Ascending aorta (tissue), 2 donors: ENCODE results near the gene TMEM183A. TPM values are rescaled to one million over a fixed set of nuclear protein-coding genes. Genes with fewer than 3 reads are reported as not detected.

Experiments used
- DNase-seq, 2 donors: peaks; one replicate each; pipeline ENCODE4 v3.0.0-alpha.2; 2019; ENCODE audit warnings: low spot score in 2 of 2
- H3K27ac ChIP-seq, 2 donors: fragments of 200-600 bp; sonication (generic); one replicate each; pipeline ENCODE4 v1.5.1; 2016 to 2017; ENCODE audit warnings: mild to moderate bottlenecking in 1 of 2
- H3K27me3 ChIP-seq: fragments of 200-600 bp; sonication (generic); one replicate; pipeline ENCODE4 v1.5.1; 2017
- H3K36me3 ChIP-seq, 2 donors: fragments of 200-600 bp; sonication (generic); one replicate each; pipeline ENCODE4 v1.5.1; 2016
- H3K4me1 ChIP-seq, 2 donors: fragments of 200-600 bp; sonication (generic); one replicate each; pipeline ENCODE4 v1.5.1; 2016 to 2017; ENCODE audit warnings: mild to moderate bottlenecking in 1 of 2
- H3K4me3 ChIP-seq, 2 donors: fragments of 200-600 bp; sonication (generic); one replicate each; pipeline ENCODE4 v1.5.1; 2016 to 2017; ENCODE audit warnings: mild to moderate bottlenecking in 1 of 2
- H3K9me3 ChIP-seq, 2 donors: fragments of 200-600 bp; sonication (generic); one replicate each; pipeline ENCODE4 v1.5.1; 2016
- CTCF ChIP-seq, 3 experiments: fragments of 200-600 bp in 2 of 3; fragments of 450-650 bp in 1 of 3; sonication (generic) in 2 of 3; IDR thresholded peaks; one replicate each; pipeline ENCODE4 v1.5.1; 2016 to 2019; ENCODE audit warnings: antibody characterized with exemption in 3 of 3, mild to moderate bottlenecking in 1 of 3, moderate library complexity in 1 of 3
- intact Hi-C: fragments of 100-400 bp; cut with DNase I; formaldehyde crosslinking; loops from one replicate; pipeline ENCODE4 v1.15.1; 2023
- total RNA-seq: library from RNA; depleted of rRNA; stranded (reverse); fragments of >200 nt; gene quantifications from one replicate; pipeline ENCODE4 v1.1.0, GENCODE V29; 2016

Gene TMEM183A
- total RNA-seq: 44.6 TPM

- no peaks in the 10 kb centered on the region for H3K9me3 ChIP-seq
- H3K4me3 ChIP-seq: peak within 1 kb of the TSS; percentile 78 to 89
- peaks cover 6 to 14% of the 10 kb centered on the region in 2 donors for H3K4me1 ChIP-seq
- intact Hi-C loops: loop anchor here (1.0 to 2.0 kb wide), 5 partner anchors 40 to 200 kb away; partner anchors contain the start of genes ADIPOR1, CYB5R1, KLHL12 and RABIF
- no peaks in the 10 kb centered on the region for H3K27me3 ChIP-seq
- peak; percentile 83 to 97 for DNase-seq
- TF ChIP-seq CTCF (IDR thresholded peaks at IDR 0.05): no peak
- H3K27ac ChIP-seq: peak within 1 kb of the TSS; percentile 79 to 95
- H3K36me3 ChIP-seq: peaks cover 13 to 31% of the 10 kb centered on the region in 2 donors
Observed at GRCh38 chr1:203006948-203007871, at the start of gene TMEM183A. TSS of gene TMEM183A (plus strand) at chr1:203007374. CDS start at chr1:203007466, 92 bp downstream.

GRCh38 chr1:202957733-202958543, 49.2 kb upstream of the TMEM183A start, which contains the start of gene ADIPOR1:
TSS of gene ADIPOR1 (minus strand) at chr1:202958312. CDS start at chr1:202951070, 7,242 bp downstream.
- peaks cover 6 to 17% of the 10 kb centered on the region in 2 donors for H3K36me3 ChIP-seq
- peak in 2 of 3 experiments; percentile 17 to 29 for TF ChIP-seq CTCF (IDR thresholded peaks at IDR 0.05)
- intact Hi-C loops: loop anchor here (1.0 to 2.0 kb wide), 5 partner anchors 9 to 147 kb away; partner anchors contain the start of genes CYB5R1, KLHL12, PCAT6 and RABIF
- H3K9me3 ChIP-seq: no peaks in the 10 kb centered on the region
- DNase-seq: peak; percentile 59 to 94
- no peaks in the 10 kb centered on the region for H3K27me3 ChIP-seq
- H3K4me1 ChIP-seq: peaks cover 3 to 21% of the 10 kb centered on the region in 2 donors
- peak within 1 kb of the TSS; percentile 95 to 96 for H3K27ac ChIP-seq
- H3K4me3 ChIP-seq: peak within 1 kb of the TSS; percentile 80 to 94

GRCh38 chr1:202958544-202959275, 48.5 kb upstream of the TMEM183A start:
- no peak for TF ChIP-seq CTCF (IDR thresholded peaks at IDR 0.05)
- Histone ChIP-seq H3K4me1 (peaks cover 3 to 19% of the 10 kb centered on the region in 2 donors), H3K36me3 (peaks cover 13 to 24% of the 10 kb centered on the region in 2 donors), H3K27ac (peak overlapping the region; percentile 95 to 96), H3K9me3 (no peaks in the 10 kb centered on the region), H3K27me3 (no peaks in the 10 kb centered on the region), H3K4me3 (peak overlapping the region; percentile 80 to 94)
- intact Hi-C loops: loop anchor here (1.0 to 2.0 kb wide), 4 partner anchors 9 to 148 kb away; partner anchors contain the start of genes CYB5R1, KLHL12, PCAT6 and TMEM183A
- DNase-seq: no peak

GRCh38 chr1:202959276-202959620, 47.9 kb upstream of the TMEM183A start:
- Histone ChIP-seq H3K27me3 (no peaks in the 10 kb centered on the region), H3K9me3 (no peaks in the 10 kb centered on the region), H3K4me1 (peaks cover 3 to 19% of the 10 kb centered on the region in 2 donors), H3K27ac (no peak overlapping the region), H3K36me3 (peaks cover 13 to 30% of the 10 kb centered on the region in 2 donors), H3K4me3 (no peak overlapping the region)
- intact Hi-C loops: loop anchor here (2.0 kb wide), 2 partner anchors 48 to 148 kb away; partner anchors contain the start of genes PCAT6 and TMEM183A
- no peak for DNase-seq
- TF ChIP-seq CTCF (IDR thresholded peaks at IDR 0.05): no peak
